Left renal cortex interstitium (tissue), 4 donors: Measurements from ENCODE around the gene DRD3. TPM values are rescaled to one million over a fixed set of nuclear protein-coding genes. Genes with fewer than 3 reads are reported as not detected.

Experiments used
- DNase-seq, 4 donors: peaks; one replicate each; pipeline ENCODE4 v3.0.0-alpha.2; 2013; ENCODE audit warnings: low read depth in 4 of 4, low spot score in 2 of 4, missing footprints in 1 of 4
- polyA plus RNA-seq, 4 donors: library from polyadenylated mRNA; unstranded; fragments of 120-200 nt; gene quantifications; one replicate each; pipeline ENCODE4 v1.2.1, GENCODE V29; 2013; ENCODE audit not compliant: insufficient read length in 4 of 4

Gene DRD3
- polyA plus RNA-seq, 4 donors = not detected

- no peak for DNase-seq
Observed at GRCh38 chr3:114126461-114126860, 52.4 kb downstream of the DRD3 start.

- DNase-seq = no peak
Observed at GRCh38 chr3:114122027-114122709, 56.7 kb downstream of the DRD3 start.

- no peak for DNase-seq
Observed at GRCh38 chr3:114120211-114120610, 58.6 kb downstream of the DRD3 start.

DNA sequence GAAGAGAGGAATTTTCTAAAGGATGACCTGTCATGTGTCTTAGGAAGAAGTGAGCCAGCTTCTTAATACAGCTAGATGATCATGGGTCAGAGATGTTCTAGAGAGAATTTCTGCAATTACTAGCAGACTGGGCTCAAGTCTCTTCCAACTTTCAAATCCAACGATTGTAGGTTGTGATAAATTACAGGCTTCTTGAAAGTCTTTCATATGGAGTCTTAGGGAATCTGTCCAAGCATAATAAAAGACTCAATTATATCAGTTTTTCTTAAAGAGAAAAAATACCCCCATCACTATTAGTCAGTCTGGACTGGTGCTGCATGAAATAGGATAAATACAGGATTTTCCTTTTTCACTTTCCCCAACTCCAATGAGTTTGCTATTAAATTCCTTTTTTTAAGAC lies 59.1 kb downstream of the DRD3 start:
- DNase-seq = no peak

GRCh38 chr3:114115143-114115542 lies 63.7 kb downstream of the DRD3 start:
- DNase-seq = no peak

- DNase-seq = no peak
Observed at GRCh38 chr3:114114719-114115118, 64.1 kb downstream of the DRD3 start.

DNA sequence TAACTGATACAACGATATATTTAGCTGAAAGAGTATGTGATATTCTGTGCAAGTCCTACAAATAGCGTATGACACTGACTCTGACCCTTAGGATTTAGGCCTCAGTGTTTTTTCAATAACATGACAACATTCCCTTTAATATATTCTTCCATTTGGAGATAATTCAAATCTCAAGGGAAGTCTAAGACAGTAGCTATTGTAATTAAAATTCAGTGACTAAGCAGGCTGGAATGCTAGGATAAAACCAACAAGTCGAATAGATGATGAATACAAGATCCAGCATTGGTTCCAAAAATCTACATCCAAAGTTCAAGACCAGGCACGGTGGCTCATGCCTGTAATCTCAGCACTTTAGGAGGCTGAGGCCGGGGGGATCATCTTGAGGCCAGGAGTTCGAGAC lies 66.2 kb downstream of the DRD3 start:
- DNase-seq = no peak

DNA sequence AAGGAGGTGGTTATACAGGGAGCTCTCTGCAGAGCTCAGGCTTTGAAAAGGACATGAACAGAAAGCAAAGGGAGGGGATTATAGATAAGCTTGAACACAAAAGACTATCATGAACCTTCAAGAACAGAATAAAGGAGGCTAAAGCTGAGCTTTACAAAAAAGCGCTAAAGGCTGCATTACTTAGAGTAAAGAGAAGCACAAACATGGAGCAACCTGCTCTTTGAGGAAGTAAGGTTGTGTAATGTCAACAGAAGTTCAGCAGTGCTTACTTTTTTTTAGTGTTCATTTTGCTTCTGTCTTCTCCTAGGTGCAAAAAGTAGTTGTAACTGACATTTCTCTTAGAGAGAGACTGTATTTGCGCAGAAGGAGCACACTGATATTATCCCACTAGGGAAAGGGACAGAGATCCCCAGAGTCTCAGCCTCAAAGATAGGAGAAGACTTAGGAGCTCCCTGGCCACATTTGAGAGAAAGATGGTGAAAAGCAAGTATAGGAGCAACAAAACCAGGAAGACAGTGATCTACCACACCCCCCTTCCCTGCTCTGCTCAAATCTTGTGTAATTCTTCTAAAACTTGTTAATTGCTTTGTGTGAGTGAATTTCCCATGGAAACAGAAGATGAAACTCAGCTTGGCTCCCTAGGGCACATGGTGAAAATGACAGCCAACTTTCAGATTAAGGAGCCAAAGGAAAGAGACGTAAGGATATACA lies 67.6 kb downstream of the DRD3 start:
- DNase-seq = no peak

DNA sequence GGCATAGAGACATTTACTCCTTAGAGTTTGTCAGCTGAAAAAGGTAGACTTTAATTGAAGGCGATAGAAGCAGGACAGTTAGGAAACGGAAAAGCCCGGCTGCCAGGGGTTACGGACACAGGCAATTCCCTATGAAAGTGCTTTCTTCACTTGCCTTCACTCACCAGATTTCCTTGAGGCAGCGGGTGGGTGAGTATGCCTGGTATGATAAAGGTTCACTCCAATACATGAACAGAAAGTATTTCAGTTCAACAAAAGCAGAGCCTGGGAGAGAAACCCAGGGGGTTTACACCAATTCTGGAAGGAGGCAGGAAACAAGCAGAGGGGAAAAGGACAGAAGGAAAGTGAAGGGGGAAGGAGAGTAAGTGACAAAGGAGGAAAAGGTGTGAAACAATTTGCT lies 68.4 kb downstream of the DRD3 start:
- no peak for DNase-seq

DNA sequence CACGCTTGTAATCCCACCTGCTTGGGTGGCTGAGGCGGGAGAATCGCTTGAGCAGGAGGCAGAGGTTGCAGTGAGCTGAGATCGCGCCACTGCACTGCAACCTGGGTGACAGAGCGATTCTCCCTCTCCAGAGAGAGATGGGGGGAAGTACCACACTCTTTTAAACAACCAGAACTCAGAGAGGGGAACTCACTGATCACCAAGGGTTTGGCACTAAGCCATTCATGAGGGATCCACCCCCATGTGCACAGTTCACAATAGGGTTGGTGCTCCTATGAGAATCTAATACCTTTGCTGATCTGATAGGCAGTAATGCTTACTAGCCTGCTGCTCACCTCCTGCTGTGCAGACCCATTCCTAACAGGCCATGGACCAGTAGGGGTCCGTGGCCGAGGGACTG lies 70.7 kb downstream of the DRD3 start:
- DNase-seq = no peak

DNA sequence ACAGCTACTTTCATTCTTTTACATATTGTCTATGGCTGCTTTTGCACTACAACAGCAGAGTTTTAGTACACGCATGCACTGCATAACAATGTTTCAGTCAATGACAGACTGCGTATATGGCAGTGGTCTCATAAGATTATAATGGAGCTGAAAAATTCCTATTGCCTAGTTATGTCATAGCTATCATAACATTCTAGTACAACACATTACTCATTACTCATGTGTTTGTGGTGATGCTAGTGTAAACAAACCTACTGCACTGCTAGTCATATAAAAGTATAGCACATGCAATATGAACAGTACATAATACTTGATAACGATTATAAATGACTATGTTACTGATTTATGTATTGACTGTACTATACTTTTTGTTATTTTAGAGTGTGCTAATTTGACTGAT lies 74.4 kb downstream of the DRD3 start:
- DNase-seq = no peak

- no peak for DNase-seq
Observed at GRCh38 chr3:114103858-114104257, 75.0 kb downstream of the DRD3 start.

GRCh38 chr3:114103181-114103580 lies 75.7 kb downstream of the DRD3 start:
- DNase-seq = no peak

DNA sequence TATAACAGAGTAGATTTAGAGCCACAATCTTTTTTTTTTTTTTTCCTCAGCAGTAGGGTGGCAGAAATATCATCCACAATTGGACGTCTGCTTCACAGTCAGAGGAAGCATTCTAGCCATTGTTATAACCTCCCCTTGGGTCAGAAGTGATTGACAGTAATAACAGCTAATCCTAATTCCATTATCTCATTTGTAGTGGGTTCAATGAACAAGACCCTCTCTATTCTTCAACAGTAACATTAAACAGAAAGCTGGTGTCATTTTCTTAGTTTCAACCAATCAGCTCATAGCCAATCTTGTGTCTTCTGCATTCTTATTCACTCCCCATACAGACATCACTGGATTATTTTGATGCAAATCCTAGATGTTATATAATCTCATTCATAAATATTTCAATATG lies 77.8 kb downstream of the DRD3 start:
- DNase-seq = no peak

DNA sequence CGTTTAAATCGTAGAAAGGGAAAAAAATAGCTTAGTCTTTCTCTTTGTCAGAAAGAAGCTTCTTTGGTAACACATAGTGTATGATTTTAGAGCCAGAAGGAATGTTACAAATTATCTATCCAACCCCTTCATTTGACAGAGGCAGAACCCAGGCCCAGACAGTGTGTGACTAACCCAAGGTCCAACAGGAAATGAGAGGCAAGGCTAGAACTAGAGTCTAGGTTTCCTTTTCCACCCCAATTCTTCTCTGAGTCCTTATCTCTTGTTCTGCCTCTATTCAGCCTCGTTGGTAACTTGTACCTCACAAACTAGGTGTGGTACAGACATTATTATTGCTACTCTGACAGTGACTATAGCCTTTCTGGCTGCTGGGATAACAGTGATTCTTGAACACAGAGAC lies 83.1 kb downstream of the DRD3 start:
- DNase-seq = no peak

GRCh38 chr3:114093596-114093995 lies 85.3 kb downstream of the DRD3 start:
- no peak for DNase-seq

- no peak for DNase-seq
Observed at GRCh38 chr3:114093016-114093380, 85.9 kb downstream of the DRD3 start.

GRCh38 chr3:114092151-114093015 lies 86.5 kb downstream of the DRD3 start:
- no peak for DNase-seq

DNA sequence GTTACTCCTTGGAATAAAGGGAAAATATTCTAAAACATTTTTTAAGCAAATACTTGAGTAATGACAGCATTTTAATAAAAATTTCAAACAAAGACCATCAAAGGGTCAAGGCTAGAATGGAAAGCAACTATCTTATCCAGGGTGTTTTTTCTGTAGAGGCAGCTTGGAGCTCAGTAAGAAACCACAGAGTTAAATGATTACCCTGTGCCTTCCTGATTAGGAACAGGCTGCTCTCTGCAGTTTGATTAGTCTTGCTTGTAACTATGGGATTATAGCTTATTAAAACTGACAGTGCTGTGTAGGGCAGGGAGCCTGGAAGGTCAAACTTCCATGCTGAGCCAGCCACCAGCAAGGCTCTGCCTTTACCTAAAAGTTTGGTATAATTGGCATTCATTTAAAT lies 89.2 kb downstream of the DRD3 start:
- no peak for DNase-seq

DNA sequence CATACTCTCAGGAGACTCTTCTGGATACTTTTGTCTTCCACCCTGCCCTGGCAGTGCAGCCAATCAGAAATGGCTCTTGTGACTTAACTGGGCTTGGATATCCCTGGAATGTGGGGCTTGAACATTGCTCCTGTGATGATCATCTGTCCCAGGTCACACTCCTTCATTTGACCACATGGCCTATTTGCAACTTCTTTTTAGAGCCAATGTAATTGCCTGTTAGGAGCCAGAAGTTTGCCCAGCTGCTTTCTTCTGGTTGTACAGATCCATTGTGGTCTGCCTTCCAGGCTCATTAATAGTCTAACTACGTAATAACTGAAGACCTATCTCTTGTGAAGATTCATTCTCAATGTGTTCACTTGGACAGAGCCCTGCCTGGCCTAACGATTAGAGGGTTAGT lies 92.5 kb downstream of the DRD3 start:
- no peak for DNase-seq

GRCh38 chr3:114083112-114083511 lies 95.7 kb downstream of the DRD3 start:
- no peak for DNase-seq

- no peak for DNase-seq
Observed at GRCh38 chr3:114081037-114081436, 97.8 kb downstream of the DRD3 start.
